HS-27A (cell line): ENCODE data around the gene STIM2.

ENCODE experiments used
- DNase-seq: peaks from one replicate; pipeline ENCODE4 v3.0.0-alpha.2; 2012; ENCODE audit warnings: low read depth, missing footprints

The STIM2 gene

GRCh38 chr4:27046851-27047250 is 186.2 kb downstream of the STIM2 start:
- DNase-seq = no peak

GRCh38 chr4:27048429-27049238 is 188.0 kb downstream of the STIM2 start:
- DNase-seq = no peak

GRCh38 chr4:27049239-27049829 is 188.7 kb downstream of the STIM2 start:
- no peak for DNase-seq

GRCh38 chr4:27050731-27051130 is 190.1 kb downstream of the STIM2 start:
- no peak for DNase-seq

GRCh38 chr4:27055221-27055760 is 194.7 kb downstream of the STIM2 start:
- no peak for DNase-seq

- no peak for DNase-seq
These were observed 195.6 kb downstream of the STIM2 start for GRCh38 chr4:27056281-27056680.

GRCh38 chr4:27057053-27057452 is 196.4 kb downstream of the STIM2 start:
- no peak for DNase-seq

- no peak for DNase-seq
These were observed 197.0 kb downstream of the STIM2 start for GRCh38 chr4:27057662-27058061.

GRCh38 chr4:27058819-27059406 is 198.3 kb downstream of the STIM2 start:
- no peak for DNase-seq

- DNase-seq = no peak
These were observed 198.8 kb downstream of the STIM2 start for GRCh38 chr4:27059446-27059845.

GRCh38 chr4:27062256-27062655 is 201.6 kb downstream of the STIM2 start:
- no peak for DNase-seq

- DNase-seq = no peak
These were observed 205.9 kb downstream of the STIM2 start for GRCh38 chr4:27066591-27066990.

GRCh38 chr4:27068151-27068867 is 207.7 kb downstream of the STIM2 start:
- DNase-seq = no peak
